ENCODE data around the gene KSR2. TPM values are rescaled to one million over a fixed set of nuclear protein-coding genes. Genes with fewer than 3 reads are reported as not detected.

Gene KSR2
- total RNA-seq, 1 experiment from 2014 or later, result 0.30 TPM

DNA sequence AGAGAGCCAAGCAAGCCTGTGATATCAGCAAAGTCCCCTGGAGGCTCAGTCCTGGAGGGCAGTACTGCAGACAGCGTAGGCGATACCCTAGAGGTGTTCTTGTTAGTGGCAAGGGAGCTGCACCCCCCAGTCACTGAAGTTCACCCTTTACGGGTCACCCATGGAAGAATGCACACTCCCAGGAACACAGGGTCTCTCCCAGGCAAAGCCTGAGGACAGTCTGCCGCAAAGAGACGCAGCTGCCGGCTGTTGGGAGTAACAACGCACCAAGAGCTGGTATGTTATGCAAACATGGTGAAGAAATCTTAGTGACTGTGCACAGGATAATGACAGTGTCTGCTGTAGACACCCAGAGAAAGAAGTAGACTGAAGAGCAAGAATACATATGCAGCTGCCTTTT is 563.9 kb downstream of the KSR2 start:
- no peak for DNase-seq (ENCODE audit: low read depth)

DNA sequence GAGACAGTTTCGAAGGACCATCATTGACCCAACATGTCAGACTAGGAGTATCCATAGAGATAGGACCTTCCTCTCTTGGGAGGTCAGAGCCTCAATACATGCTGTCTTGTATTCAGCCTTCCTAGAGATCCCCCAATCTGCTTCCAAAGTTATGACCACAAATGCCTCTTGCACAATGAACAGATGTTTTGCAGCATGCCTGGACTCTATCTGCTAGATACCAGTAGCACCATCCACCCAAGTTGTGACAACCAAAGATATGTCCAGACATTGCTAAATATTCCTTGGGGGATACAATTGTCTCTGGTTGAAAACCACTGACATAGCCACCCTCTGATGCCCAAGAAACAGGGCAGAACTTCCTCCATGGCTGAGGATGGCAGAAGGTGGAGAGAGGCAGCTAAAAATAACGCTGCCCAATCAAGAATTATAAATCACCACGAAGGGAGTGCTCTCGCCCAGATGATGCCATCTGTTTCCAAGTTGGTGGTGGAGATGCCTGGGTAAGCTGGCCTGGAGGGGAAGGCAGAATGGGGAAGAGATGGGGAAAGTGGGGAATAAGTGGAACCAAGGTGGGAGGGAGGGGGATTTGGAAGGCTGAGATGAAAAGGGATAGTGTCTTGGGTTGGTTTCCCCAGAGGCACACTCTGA is 564.5 kb downstream of the KSR2 start:
- DNase-seq (ENCODE audit: low read depth), result no peak

DNA sequence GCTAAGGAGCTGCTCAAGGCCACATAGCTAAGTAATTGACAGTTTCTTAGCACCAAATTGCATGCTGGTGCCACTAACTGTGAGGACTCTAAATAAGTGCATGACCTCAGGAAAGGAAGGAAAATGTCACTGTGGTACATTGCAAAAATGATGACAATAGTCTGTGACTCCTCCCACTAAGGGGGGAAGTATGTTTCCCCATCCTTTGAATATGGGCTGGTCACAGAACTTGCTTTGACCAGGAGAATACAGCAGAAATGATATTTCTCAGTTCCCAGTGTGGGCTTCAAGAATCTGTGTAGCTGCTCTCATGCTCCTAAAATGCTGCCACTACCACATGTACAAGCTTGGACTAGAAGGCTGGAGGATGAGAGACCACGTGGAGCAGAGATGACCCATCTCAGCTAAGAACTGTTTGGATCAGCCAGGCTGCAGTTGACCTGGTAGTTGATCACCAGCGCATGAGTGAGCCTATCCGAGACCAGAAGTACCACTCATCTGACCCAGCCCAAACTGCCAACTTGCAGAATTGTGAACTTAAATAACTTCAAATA is 565.1 kb downstream of the KSR2 start:
- DNase-seq (ENCODE audit: low read depth), result no peak

Other genes with a start within 250 kb of the KSR2 start
- 54.4 and 71.2 TPM in 2 replicates for gene RFC5, start 47.7 kb upstream of the KSR2 start, total RNA-seq (2014; rRNA removed; shearing (Covaris generic))
- gene WSB2, start 92.2 kb upstream of the KSR2 start, total RNA-seq (2014; rRNA removed; shearing (Covaris generic)), result 116 and 133 TPM in 2 replicates
- 17.6 and 20.9 TPM in 2 replicates for gene VSIG10, start 135.0 kb upstream of the KSR2 start, total RNA-seq (2014; rRNA removed; shearing (Covaris generic))
- 251 and 299 TPM in 2 replicates for gene PEBP1, start 167.1 kb upstream of the KSR2 start, total RNA-seq (2014; rRNA removed; shearing (Covaris generic))

Measured in M059J (cell line).